Suprapubic skin (tissue), 4 donors: ENCODE data around the gene VCP. TPM values are rescaled to one million over a fixed set of nuclear protein-coding genes. Genes with fewer than 3 reads are reported as not detected.
A peak's percentile ranks its signal among the peaks of the same experiment; 100 is the strongest.

Source experiments
- DNase-seq, 2 donors: peaks; one replicate each; pipeline ENCODE4 v3.0.0-alpha.2; 2019; ENCODE audit warnings: low spot score in 2 of 2
- H3K27ac ChIP-seq: fragments of 200-600 bp; sonication (generic); one replicate; pipeline ENCODE4 v1.5.1; 2019
- H3K27me3 ChIP-seq: fragments of 200-600 bp; sonication (generic); one replicate; pipeline ENCODE4 v1.5.1; 2019
- H3K36me3 ChIP-seq: fragments of 200-600 bp; sonication (generic); one replicate; pipeline ENCODE4 v1.5.1; 2019
- H3K4me1 ChIP-seq: fragments of 200-600 bp; sonication (generic); one replicate; pipeline ENCODE4 v1.5.1; 2019
- H3K4me3 ChIP-seq: fragments of 200-600 bp; sonication (generic); one replicate; pipeline ENCODE4 v1.5.1; 2019; ENCODE audit warnings: mild to moderate bottlenecking
- H3K9me3 ChIP-seq: fragments of 200-600 bp; sonication (generic); one replicate; pipeline ENCODE4 v1.5.1; 2019
- CTCF ChIP-seq, 2 donors: fragments of 200-600 bp in 1 of 2; fragments of 450-650 bp in 1 of 2; sonication (generic) in 1 of 2; IDR thresholded peaks; one replicate each; pipeline ENCODE4 v1.5.1; 2016 to 2019; ENCODE audit warnings: antibody characterized with exemption in 2 of 2, mild to moderate bottlenecking in 1 of 2, moderate library complexity in 1 of 2
- EP300 ChIP-seq: sonication (generic); formaldehyde crosslinking; IDR thresholded peaks from one replicate; pipeline ENCODE4 v1.6.1; 2017; ENCODE audit warnings: antibody characterized with exemption
- POLR2A ChIP-seq, 2 donors: fragments of 450-650 bp; IDR thresholded peaks; one replicate each; pipeline ENCODE4 v1.6.1; 2017; ENCODE audit warnings: antibody characterized with exemption in 2 of 2, mild to moderate bottlenecking in 2 of 2, moderate library complexity in 2 of 2
- POLR2AphosphoS5 ChIP-seq, 3 donors: sonication (generic); formaldehyde crosslinking; IDR thresholded peaks; one replicate each; pipeline ENCODE4 v1.6.1; 2017; ENCODE audit warnings: antibody characterized with exemption in 3 of 3
- WGBS: methylation state at CpG from one replicate; pipeline ENCODE4 v1.1.5; 2018; 5-methylcytosine and 5-hydroxymethylcytosine counted together
- total RNA-seq, 4 donors: library from RNA; depleted of rRNA; stranded (reverse); fragments of >200 nt; gene quantifications; one replicate each; pipeline ENCODE4 v1.1.0, GENCODE V29; 2016

Gene VCP
- total RNA-seq, 4 donors from 2014 or later, result 128 to 187 (median 159) TPM

GRCh38 chr9:35108946-35109575 lies 36.6 kb upstream of the VCP start:
- peak in 1 of 2 donors; percentile 76 for DNase-seq
- Histone ChIP-seq H3K27ac (no peak overlapping the region), H3K27me3 (no peaks in the 10 kb centered on the region), H3K36me3 (peaks cover 42% of the 10 kb centered on the region), H3K9me3 (no peaks in the 10 kb centered on the region), H3K4me1 (peaks cover 46% of the 10 kb centered on the region), H3K4me3 (no peak overlapping the region)
- 72% methylated on average over 5 of the region's 8 CpGs for WGBS
- TF ChIP-seq POLR2A (IDR thresholded peaks at IDR 0.05) (no peak), POLR2AphosphoS5 (IDR thresholded peaks at IDR 0.05) (no peak), EP300 (no peak), CTCF (IDR thresholded peaks at IDR 0.05) (no peak)

GRCh38 chr9:35108461-35108860 lies 36.0 kb upstream of the VCP start:
- peaks cover 42% of the 10 kb centered on the region for H3K36me3 ChIP-seq
- no peaks in the 10 kb centered on the region for H3K9me3 ChIP-seq
- 89% methylated on average over 6 of the region's 6 CpGs for WGBS
- H3K4me3 ChIP-seq, result no peak overlapping the region
- H3K27ac ChIP-seq, result no peak overlapping the region
- DNase-seq, result no peak
- H3K27me3 ChIP-seq, result no peaks in the 10 kb centered on the region
- H3K4me1 ChIP-seq, result peaks cover 44% of the 10 kb centered on the region
- TF ChIP-seq POLR2A (IDR thresholded peaks at IDR 0.05) (no peak), POLR2AphosphoS5 (IDR thresholded peaks at IDR 0.05) (no peak), CTCF (IDR thresholded peaks at IDR 0.05) (no peak), EP300 (no peak)

GRCh38 chr9:35107297-35108290 lies 35.2 kb upstream of the VCP start:
- Histone ChIP-seq H3K4me3 (no peak overlapping the region), H3K27ac (no peak overlapping the region), H3K27me3 (no peaks in the 10 kb centered on the region), H3K4me1 (peaks cover 39% of the 10 kb centered on the region), H3K9me3 (no peaks in the 10 kb centered on the region), H3K36me3 (peaks cover 42% of the 10 kb centered on the region)
- 37% methylated on average over 6 of the region's 18 CpGs for WGBS
- TF ChIP-seq POLR2A (IDR thresholded peaks at IDR 0.05) (no peak), CTCF (IDR thresholded peaks at IDR 0.05) (no peak), POLR2AphosphoS5 (IDR thresholded peaks at IDR 0.05) (no peak)
- peak in 1 of 2 donors; percentile 78 for DNase-seq

GRCh38 chr9:35106343-35106730 lies 33.9 kb upstream of the VCP start:
- no peak for TF ChIP-seq EP300
- TF ChIP-seq CTCF (IDR thresholded peaks at IDR 0.05), result no peak
- no peak for TF ChIP-seq POLR2A (IDR thresholded peaks at IDR 0.05)
- TF ChIP-seq POLR2AphosphoS5 (IDR thresholded peaks at IDR 0.05), result no peak
- peaks cover 40% of the 10 kb centered on the region for H3K4me1 ChIP-seq
- WGBS, result 91% methylated on average over 7 of the region's 7 CpGs

More at GRCh38 chr9:35106343-35106730, 33.9 kb upstream of the VCP start:
- Histone ChIP-seq H3K36me3 (peaks cover 44% of the 10 kb centered on the region), H3K27ac (no peak overlapping the region), H3K4me3 (no peak overlapping the region), H3K27me3 (no peaks in the 10 kb centered on the region), H3K9me3 (no peaks in the 10 kb centered on the region)
- DNase-seq, result no peak
